ENCODE measurements around the gene ABITRAM.

DNA sequence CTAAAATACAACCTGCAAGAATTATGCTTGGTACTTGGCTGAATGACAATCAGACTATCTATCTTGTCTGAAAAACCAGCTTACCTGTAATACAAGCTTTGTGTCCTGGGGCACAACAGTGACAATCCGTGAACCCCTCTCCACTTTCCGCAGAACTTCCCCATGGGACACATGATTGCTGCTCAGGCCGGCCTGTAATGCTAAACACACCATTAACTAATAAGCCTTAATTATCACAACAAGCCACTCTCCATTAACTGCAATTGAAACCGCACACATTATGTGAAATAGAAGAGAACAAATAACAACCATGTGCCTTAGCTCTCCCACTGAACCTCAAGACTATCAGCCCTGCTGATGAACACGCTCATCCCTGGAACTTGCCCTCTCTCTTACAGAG is 34.0 kb upstream of the ABITRAM start:
- TF ChIP-seq POLR2A (IDR thresholded peaks at IDR 0.05) = no peak
- TF ChIP-seq, protein P1, sequence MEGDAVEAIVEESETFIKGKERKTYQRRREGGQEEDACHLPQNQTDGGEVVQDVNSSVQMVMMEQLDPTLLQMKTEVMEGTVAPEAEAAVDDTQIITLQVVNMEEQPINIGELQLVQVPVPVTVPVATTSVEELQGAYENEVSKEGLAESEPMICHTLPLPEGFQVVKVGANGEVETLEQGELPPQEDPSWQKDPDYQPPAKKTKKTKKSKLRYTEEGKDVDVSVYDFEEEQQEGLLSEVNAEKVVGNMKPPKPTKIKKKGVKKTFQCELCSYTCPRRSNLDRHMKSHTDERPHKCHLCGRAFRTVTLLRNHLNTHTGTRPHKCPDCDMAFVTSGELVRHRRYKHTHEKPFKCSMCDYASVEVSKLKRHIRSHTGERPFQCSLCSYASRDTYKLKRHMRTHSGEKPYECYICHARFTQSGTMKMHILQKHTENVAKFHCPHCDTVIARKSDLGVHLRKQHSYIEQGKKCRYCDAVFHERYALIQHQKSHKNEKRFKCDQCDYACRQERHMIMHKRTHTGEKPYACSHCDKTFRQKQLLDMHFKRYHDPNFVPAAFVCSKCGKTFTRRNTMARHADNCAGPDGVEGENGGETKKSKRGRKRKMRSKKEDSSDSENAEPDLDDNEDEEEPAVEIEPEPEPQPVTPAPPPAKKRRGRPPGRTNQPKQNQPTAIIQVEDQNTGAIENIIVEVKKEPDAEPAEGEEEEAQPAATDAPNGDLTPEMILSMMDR (IDR thresholded peaks at IDR 0.05) = no peak
